ENCODE data around the gene ATRN.

DNA sequence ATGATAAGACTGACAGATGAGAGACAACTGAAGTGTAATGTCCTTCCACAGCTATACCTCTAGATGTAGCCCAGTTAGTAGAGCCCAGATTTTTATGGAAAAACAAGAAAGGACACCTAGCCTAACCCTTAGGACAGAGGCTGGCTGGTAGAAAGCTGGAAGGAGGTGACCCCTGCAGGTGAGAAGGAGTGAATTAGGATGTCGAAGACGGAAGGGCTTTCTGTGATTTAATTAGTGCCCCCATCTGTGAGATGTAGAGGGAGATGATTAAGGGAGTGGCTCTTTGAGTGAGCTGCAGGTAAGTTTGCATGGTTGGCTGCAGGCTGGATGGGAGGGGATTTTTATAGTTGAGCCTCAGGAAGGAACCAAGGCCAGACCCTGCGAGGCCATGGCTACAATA is 109.6 kb downstream of the ATRN start:
- TF ChIP-seq CTCF (IDR thresholded peaks at IDR 0.05 in 4 of 5, conservative IDR thresholded peaks at IDR 0.05 in 1 of 5) (no peak), POLR2A (IDR thresholded peaks at IDR 0.05) (no peak)
